Hepatocyte (in vitro differentiated cells): ENCODE data around the gene KRTAP17-1.

ENCODE experiments used
- EZH2 ChIP-seq: fragments of 200-600 bp; sonication (generic); IDR thresholded peaks from 2 replicates; pipeline ENCODE4 v1.6.1; 2016; ENCODE audit warnings: antibody characterized with exemption, mild to moderate bottlenecking, borderline replicate concordance
- EZH2phosphoT487 ChIP-seq: fragments of 200-600 bp; sonication (generic); IDR thresholded peaks from one replicate; pipeline ENCODE4 v1.6.1; 2018; ENCODE audit warnings: antibody characterized with exemption, mild to moderate bottlenecking, low read depth, moderate library complexity; ENCODE audit not compliant: unreplicated experiment, severe bottlenecking
- TF ChIP-seq, protein P1 (sequence below): fragments of 200-600 bp; sonication (generic); IDR thresholded peaks from 2 replicates; pipeline ENCODE4 v1.5.1; 2016; ENCODE audit warnings: antibody characterized with exemption, mild to moderate bottlenecking; ENCODE audit not compliant: poor library complexity

DNA sequence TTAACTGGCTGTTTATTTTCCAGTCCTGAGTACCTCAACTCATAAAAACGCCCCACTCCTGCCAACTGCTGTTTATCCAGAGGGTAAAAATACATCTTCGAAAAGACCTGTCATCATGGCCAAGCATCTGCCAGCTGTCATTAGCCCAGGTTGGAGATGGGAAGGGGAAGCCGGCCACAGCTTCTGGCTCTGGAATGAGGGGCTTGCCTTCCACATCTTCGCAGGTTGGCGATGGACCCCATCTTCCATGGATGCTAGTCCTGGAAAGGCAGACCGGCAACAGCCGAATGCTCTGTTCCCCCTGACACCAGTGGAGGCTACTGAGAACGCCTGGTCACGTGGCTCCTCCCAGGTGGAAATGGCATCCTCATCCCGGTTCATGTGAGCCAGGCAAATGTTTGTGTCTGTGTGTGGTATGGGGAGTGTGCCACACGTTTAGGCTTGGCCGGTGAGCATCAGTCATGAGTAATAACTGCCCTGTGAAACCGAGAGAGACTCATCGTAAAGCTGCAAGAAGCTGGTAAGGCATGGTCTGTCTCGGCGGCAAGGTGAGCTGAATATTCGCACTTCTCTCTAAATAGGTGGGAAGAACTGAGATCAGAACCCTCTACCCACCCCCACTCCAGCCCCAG lies 420 bp upstream of the KRTAP17-1 start:
- TF ChIP-seq, protein P1, sequence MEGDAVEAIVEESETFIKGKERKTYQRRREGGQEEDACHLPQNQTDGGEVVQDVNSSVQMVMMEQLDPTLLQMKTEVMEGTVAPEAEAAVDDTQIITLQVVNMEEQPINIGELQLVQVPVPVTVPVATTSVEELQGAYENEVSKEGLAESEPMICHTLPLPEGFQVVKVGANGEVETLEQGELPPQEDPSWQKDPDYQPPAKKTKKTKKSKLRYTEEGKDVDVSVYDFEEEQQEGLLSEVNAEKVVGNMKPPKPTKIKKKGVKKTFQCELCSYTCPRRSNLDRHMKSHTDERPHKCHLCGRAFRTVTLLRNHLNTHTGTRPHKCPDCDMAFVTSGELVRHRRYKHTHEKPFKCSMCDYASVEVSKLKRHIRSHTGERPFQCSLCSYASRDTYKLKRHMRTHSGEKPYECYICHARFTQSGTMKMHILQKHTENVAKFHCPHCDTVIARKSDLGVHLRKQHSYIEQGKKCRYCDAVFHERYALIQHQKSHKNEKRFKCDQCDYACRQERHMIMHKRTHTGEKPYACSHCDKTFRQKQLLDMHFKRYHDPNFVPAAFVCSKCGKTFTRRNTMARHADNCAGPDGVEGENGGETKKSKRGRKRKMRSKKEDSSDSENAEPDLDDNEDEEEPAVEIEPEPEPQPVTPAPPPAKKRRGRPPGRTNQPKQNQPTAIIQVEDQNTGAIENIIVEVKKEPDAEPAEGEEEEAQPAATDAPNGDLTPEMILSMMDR: no peak
- TF ChIP-seq EZH2phosphoT487: no peak
- TF ChIP-seq EZH2: no peak
